Astrocyte (in vitro differentiated cells and primary cell): ENCODE data around the gene RAB14. TPM values are rescaled to one million over a fixed set of nuclear protein-coding genes. Genes with fewer than 3 reads are reported as not detected.
"Not testable (repeated sequence)": the region's sequence is repeated elsewhere in the genome, so short reads cannot be mapped to it uniquely, and the experiment has no call there.

Experiments used
- DNase-seq: peaks from one replicate; pipeline ENCODE4 v3.0.0-alpha.2; 2010; ENCODE audit warnings: low read depth
- FAIRE-seq: peaks from 2 replicates; lab custom pipeline; 2011; peaks lifted over from hg19 to GRCh38; lab: Jason Lieb, UNC
- H2AFZ ChIP-seq: 2 replicates; pipeline ENCODE4 v1.6.0; 2012; ENCODE audit warnings: low read depth, low read length, inconsistent platforms
- H3K27ac ChIP-seq: 2 replicates; pipeline ENCODE4 v1.5.1; 2011; ENCODE audit warnings: low read depth, low read length, inconsistent platforms
- H3K27me3 ChIP-seq: 2 replicates; pipeline ENCODE4 v1.6.0; 2011; ENCODE audit warnings: low read length, inconsistent platforms; ENCODE audit not compliant: insufficient read depth
- H3K36me3 ChIP-seq: 2 replicates; pipeline ENCODE4 v1.5.1; 2011; ENCODE audit warnings: low read length, inconsistent platforms; ENCODE audit not compliant: insufficient read depth
- H3K4me1 ChIP-seq: 2 replicates; pipeline ENCODE4 v1.5.1; 2011; ENCODE audit warnings: low read length, inconsistent platforms; ENCODE audit not compliant: insufficient read depth
- H3K4me2 ChIP-seq: 2 replicates; pipeline ENCODE4 v1.6.0; 2012; ENCODE audit warnings: low read length, inconsistent platforms
- H3K4me3 ChIP-seq: 2 replicates; pipeline ENCODE4 v1.5.1; 2011; ENCODE audit warnings: low read depth, mild to moderate bottlenecking, low read length, inconsistent platforms; ENCODE audit not compliant: insufficient read depth
- H3K79me2 ChIP-seq: 2 replicates; pipeline ENCODE4 v1.6.0; 2012; ENCODE audit warnings: mild to moderate bottlenecking, low read length, inconsistent platforms; ENCODE audit not compliant: insufficient read depth
- H3K9ac ChIP-seq: 2 replicates; pipeline ENCODE4 v1.6.0; 2012; ENCODE audit warnings: mild to moderate bottlenecking, low read length, inconsistent platforms
- H3K9me3 ChIP-seq: 2 replicates; pipeline ENCODE4 v1.5.1; 2012; ENCODE audit warnings: low read depth, mild to moderate bottlenecking, low read length, inconsistent platforms; ENCODE audit not compliant: insufficient read depth
- H4K20me1 ChIP-seq: 2 replicates; pipeline ENCODE4 v1.6.0; 2012; ENCODE audit warnings: low read length, inconsistent platforms; ENCODE audit not compliant: insufficient read depth
- H3K27ac Mint-ChIP-seq: one replicate; pipeline ENCODE4 v1.8.0; 2021; ENCODE audit warnings: mild to moderate bottlenecking, mixed read lengths; ENCODE audit not compliant: unreplicated experiment
- H3K27me3 Mint-ChIP-seq: one replicate; pipeline ENCODE4 v1.8.0; 2021; ENCODE audit warnings: low read depth, mixed read lengths; ENCODE audit not compliant: unreplicated experiment
- H3K36me3 Mint-ChIP-seq: one replicate; pipeline ENCODE4 v1.8.0; 2021; ENCODE audit warnings: low read depth, mixed read lengths; ENCODE audit not compliant: unreplicated experiment
- H3K4me1 Mint-ChIP-seq: one replicate; pipeline ENCODE4 v1.8.0; 2021; ENCODE audit warnings: low read depth, mixed read lengths; ENCODE audit not compliant: unreplicated experiment
- H3K4me3 Mint-ChIP-seq: one replicate; pipeline ENCODE4 v1.8.0; 2021; ENCODE audit warnings: mild to moderate bottlenecking, moderate library complexity, mixed read lengths; ENCODE audit not compliant: unreplicated experiment
- H3K9me3 Mint-ChIP-seq: one replicate; pipeline ENCODE4 v1.8.0; 2021; ENCODE audit warnings: mild to moderate bottlenecking, mixed read lengths; ENCODE audit not compliant: unreplicated experiment
- CTCF ChIP-seq: IDR thresholded peaks from 2 replicates; pipeline ENCODE4 v1.5.1; 2011; ENCODE audit warnings: low read depth, mild to moderate bottlenecking, inconsistent platforms, low read length, moderate library complexity; ENCODE audit not compliant: insufficient read depth
- EZH2 ChIP-seq: IDR thresholded peaks from 2 replicates; pipeline ENCODE4 v1.6.1; 2012; ENCODE audit warnings: mild to moderate bottlenecking, low read length, inconsistent platforms; ENCODE audit not compliant: insufficient read depth
- total RNA-seq: library from RNA; stranded (reverse); gene quantifications from 2 replicates; pipeline ENCODE4 v1.2.1, GENCODE V29; 2021

Gene RAB14
- total RNA-seq, 1 donor from 2014 or later, result 72.1 TPM

- Histone ChIP-seq H3K4me1 (peaks cover 6% of the 10 kb centered on the region), H4K20me1 (peaks cover 59% of the 10 kb centered on the region), H3K36me3 (peaks cover 43% of the 10 kb centered on the region), H3K9ac (no peak overlapping the region), H3K27me3 (no peaks in the 10 kb centered on the region), H3K9me3 (no peaks in the 10 kb centered on the region), H3K4me3 (no peak overlapping the region), H3K79me2 (peaks cover 67% of the 10 kb centered on the region), H3K4me2 (no peak overlapping the region), H3K27ac (no peak overlapping the region), H2AFZ (no peak overlapping the region)
- peaks cover 17% of the 10 kb centered on the region for H3K4me1 Mint-ChIP-seq
- H3K27ac Mint-ChIP-seq, result no peak overlapping the region
- no peak for TF ChIP-seq EZH2
- no peak for TF ChIP-seq CTCF
- DNase-seq, result no peak
- peaks cover 11% of the 10 kb centered on the region for H3K36me3 Mint-ChIP-seq
- H3K27me3 Mint-ChIP-seq, result no peaks in the 10 kb centered on the region
- H3K9me3 Mint-ChIP-seq, result no peaks in the 10 kb centered on the region
- no peak for FAIRE-seq
- H3K4me3 Mint-ChIP-seq, result no peak overlapping the region
These were observed 19.4 kb downstream of the RAB14 start for GRCh38 chr9:121182101-121182836.

- Mint-ChIP-seq H3K27me3 (no peaks in the 10 kb centered on the region), H3K4me1 (peaks cover 17% of the 10 kb centered on the region), H3K36me3 (peaks cover 11% of the 10 kb centered on the region), H3K4me3 (no peak overlapping the region), H3K27ac (no peak overlapping the region), H3K9me3 (no peaks in the 10 kb centered on the region)
- Histone ChIP-seq H3K36me3 (peaks cover 38% of the 10 kb centered on the region), H3K27ac (no peak overlapping the region), H3K4me3 (no peak overlapping the region), H3K9me3 (no peaks in the 10 kb centered on the region), H4K20me1 (peaks cover 48% of the 10 kb centered on the region), H3K27me3 (no peaks in the 10 kb centered on the region), H3K4me2 (no peak overlapping the region), H3K79me2 (peaks cover 46% of the 10 kb centered on the region), H2AFZ (no peak overlapping the region), H3K4me1 (peaks cover 6% of the 10 kb centered on the region), H3K9ac (no peak overlapping the region)
- TF ChIP-seq EZH2 (no peak), CTCF (no peak)
- DNase-seq, result no peak
- no peak for FAIRE-seq
These were observed 21.6 kb downstream of the RAB14 start for GRCh38 chr9:121179930-121180681.

- not testable (repeated sequence) for H3K27me3 Mint-ChIP-seq
- peaks cover 17% of the 10 kb centered on the region for H3K4me1 Mint-ChIP-seq
- H3K36me3 Mint-ChIP-seq, result peaks cover 11% of the 10 kb centered on the region
These were observed 22.3 kb downstream of the RAB14 start for GRCh38 chr9:121179373-121179721.

More at GRCh38 chr9:121179373-121179721, 22.3 kb downstream of the RAB14 start:
- H3K9me3 Mint-ChIP-seq, H3K9me3 ChIP-seq, DNase-seq, H3K27me3 ChIP-seq, H2AFZ ChIP-seq, H3K27ac ChIP-seq, H3K4me3 ChIP-seq, H3K27ac Mint-ChIP-seq, H3K4me3 Mint-ChIP-seq, H3K4me1 ChIP-seq, H3K4me2 ChIP-seq, H3K9ac ChIP-seq, FAIRE-seq: not testable (repeated sequence)
- H3K36me3 ChIP-seq, result peaks cover 38% of the 10 kb centered on the region
- H4K20me1 ChIP-seq, result peaks cover 43% of the 10 kb centered on the region
- peaks cover 38% of the 10 kb centered on the region for H3K79me2 ChIP-seq
